ENCODE data around the gene WNT9A. TPM values are rescaled to one million over a fixed set of nuclear protein-coding genes. Genes with fewer than 3 reads are reported as not detected.

WNT9A gene, protein sequence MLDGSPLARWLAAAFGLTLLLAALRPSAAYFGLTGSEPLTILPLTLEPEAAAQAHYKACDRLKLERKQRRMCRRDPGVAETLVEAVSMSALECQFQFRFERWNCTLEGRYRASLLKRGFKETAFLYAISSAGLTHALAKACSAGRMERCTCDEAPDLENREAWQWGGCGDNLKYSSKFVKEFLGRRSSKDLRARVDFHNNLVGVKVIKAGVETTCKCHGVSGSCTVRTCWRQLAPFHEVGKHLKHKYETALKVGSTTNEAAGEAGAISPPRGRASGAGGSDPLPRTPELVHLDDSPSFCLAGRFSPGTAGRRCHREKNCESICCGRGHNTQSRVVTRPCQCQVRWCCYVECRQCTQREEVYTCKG
- 0.14 and 0.66 TPM in 2 replicates for total RNA-seq

DNA sequence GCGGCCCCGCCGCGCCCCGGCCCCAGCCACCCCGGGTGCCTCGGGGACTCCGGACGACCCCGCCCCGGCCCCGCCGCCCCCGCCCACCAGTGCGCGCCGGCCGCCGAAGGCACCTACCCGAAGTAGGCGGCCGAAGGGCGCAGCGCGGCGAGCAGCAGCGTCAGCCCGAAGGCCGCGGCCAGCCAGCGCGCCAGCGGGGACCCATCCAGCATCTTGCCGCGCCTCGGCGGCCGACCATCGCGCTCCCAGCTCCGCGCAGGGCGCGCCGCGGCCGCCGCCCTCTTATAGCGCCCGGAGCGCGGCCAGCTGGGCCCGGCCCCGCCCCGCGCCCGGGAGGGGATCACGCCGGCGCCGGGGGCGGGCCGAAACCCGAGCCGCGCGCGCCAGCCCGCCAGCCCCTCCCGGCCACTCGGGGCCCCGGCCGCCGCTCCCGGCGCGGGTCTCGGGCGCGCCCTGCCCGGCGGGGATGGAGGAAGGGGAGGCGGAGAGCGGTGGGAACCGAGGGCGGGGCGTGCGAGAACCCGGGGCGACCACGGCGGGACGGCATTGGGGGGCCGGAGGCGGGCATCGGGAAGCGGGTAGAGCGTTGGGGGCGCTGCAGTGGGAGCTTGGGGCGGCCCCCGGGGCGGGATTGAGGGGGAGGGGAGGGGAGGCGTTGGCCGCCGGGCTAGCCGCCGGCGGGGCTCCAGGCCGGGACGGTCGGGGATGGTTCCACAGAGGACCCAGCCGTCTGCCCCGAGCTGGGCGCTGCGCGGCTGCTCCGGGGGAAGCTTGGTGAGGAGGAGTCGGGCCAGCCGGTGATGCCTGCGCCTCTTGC, at the start of gene WNT9A:
Gene WNT9A, minus strand, starts transcription at position 257 of the 817 bp plus-strand sequence. Its CDS starts 45 bp downstream, at position 212.

Small RNA genes within 50 kb of the gene (small RNA-seq; reads per million reads assigned to genes)
- gene MIR5008 (ENCODE audit: low replicate concordance), result not detected
- gene SEPT14P17 (ENCODE audit: low replicate concordance), result not detected

Other genes starting within 250 kb of the WNT9A start
- 32.8 and 46.6 TPM in 2 replicates for gene JMJD4, start 212.6 kb downstream of the WNT9A start, total RNA-seq
- 40.7 and 46.6 TPM in 2 replicates for gene SNAP47, start 212.5 kb downstream of the WNT9A start, total RNA-seq
- gene PRSS38, start 132.3 kb downstream of the WNT9A start, total RNA-seq, result not detected in 2 replicates
- not detected in 2 replicates for gene WNT3A, start 59.1 kb upstream of the WNT9A start, total RNA-seq
- gene ARF1, start 134.8 kb upstream of the WNT9A start, total RNA-seq, result 477 and 567 TPM in 2 replicates
- 6.4 and 7.7 TPM in 2 replicates for gene C1orf35, start 155.4 kb upstream of the WNT9A start, total RNA-seq
- gene MRPL55, start 161.4 kb upstream of the WNT9A start, total RNA-seq, result 40.3 and 48.5 TPM in 2 replicates
- 315 and 320 TPM in 2 replicates for gene GUK1, start 192.3 kb upstream of the WNT9A start, total RNA-seq
- 2.4 and 3.0 TPM in 2 replicates for gene GJC2, start 202.0 kb upstream of the WNT9A start, total RNA-seq
- 6.8 and 7.9 TPM in 2 replicates for gene IBA57, start 217.9 kb upstream of the WNT9A start, total RNA-seq

Data from placental pericyte (primary cell).